ENCODE results near the gene P2RX3.

The P2RX3 gene

DNA sequence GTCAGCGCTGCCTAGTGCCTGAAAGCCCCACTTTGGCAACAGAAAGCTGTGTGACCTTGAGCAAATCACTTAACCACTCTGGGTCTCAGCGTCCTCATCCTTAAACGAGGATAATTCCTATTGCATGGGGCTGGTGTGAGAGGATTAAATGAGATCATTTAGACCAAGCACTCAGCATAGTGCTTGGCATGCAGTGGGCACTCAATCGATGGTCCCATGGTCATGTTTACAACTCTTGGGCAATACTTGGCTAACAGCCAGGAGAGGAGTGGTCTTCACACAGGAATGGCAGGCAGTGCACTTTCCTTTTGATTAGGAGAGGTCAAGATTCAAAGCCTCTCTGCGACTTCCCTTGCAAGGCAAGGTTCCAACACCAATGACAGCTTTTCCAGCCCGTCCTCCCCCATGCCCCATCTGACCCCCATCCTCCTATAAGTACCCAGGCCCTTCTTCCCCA is 27.5 kb upstream of the P2RX3 start:
- DNase-seq: peak; percentile 37

DNA sequence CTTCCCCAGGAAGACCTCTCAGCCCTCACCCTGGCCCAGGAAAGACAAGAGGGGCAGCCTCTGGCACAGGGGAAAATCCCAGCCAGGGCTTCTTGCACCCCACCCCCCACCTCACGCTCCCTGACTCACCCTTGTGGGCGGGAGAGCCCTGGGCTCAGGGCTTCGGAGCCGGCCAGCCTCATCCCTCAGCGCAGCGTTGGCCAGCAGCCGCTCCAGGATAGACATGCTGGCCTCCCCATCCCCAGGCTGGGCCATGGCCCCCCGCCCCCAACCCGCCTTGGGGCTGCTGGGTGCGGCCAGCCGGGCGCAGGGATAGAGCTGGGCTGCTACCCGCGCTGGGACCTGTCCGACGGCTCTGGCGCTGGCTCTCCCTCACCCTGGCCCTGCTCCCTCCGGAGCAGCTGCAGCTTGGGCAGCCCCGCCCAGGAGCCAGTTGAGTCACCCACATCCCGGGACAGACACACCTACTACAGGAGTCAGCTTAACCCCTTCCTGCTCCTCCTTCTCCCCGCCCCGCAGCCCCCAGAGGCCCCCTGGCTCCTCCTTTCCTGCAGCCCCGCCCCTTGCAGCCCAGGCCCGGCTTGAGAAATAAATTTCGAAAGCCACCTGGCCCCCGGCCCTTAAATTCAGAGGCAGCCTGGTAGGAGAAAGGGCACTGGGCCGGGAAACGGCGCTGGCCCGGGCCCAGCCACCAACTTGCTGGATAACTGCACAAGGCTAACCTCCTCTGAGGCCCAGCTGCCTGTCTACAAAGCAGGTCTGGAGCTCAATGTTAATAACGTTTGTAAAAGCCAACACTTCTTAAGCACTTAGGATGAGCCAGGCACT is 26.8 kb upstream of the P2RX3 start:
- DNase-seq: peak; percentile 50

DNA sequence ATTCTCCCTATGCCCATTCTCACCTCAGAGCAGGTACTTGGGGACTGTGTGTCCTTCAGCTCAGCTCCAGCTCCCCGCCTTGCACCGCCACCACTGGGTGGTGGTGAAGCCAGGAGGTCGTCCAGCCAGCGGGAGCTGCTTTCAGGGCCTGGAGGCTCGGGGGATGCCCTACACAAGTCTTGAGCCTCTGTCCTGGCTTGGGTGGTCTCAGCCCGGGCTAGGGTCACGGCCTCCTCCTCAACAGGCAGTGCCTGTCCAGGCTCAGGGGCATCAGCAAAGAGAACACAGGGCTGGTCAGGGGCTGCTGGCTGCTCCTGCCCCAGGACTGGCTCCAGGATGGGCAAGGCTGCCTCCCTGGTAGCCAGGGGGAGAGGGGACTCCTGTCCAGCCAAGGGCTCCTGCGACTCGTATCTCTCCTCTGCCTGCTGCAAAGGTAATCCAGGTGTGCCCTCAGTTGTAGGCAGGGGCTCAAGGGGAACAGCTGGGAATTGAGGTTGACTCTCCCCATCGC is 25.6 kb upstream of the P2RX3 start:
- no peak for DNase-seq

DNA sequence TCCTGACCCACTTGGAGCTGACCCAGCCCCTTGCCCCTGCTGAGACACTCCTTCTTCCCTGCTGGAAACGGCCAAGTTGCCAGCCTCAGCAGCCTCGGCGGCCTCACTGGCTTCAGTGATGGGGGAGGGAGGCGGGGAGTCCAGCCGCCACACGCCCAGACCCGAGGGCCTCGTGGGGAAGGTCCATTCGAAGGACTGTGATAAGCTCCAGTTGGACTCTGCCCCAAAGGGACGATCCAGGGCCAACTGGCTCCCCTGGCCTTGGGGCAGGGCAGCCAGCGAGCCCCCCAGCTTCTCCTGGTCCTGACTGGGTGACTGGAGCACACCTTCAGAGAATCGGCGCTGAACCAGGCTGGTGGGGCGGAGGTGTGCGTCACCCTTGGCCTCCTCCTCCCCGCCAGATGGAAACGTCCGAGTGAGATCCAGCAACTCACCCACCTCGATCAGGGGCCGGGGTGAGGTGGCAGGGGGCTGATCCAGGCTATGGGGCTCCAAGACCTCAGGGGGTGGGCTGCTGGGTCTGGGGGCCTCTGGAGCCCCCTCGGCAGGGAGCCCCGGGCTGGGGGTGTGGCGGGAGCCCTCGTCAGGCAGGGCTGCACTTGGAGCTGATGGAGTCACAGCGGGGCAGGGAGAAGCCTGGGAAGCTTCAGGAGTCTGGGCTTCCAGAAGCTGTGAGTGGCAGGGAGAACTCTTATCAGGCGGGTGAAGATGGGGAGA is 24.9 kb upstream of the P2RX3 start:
- no peak for DNase-seq

DNA sequence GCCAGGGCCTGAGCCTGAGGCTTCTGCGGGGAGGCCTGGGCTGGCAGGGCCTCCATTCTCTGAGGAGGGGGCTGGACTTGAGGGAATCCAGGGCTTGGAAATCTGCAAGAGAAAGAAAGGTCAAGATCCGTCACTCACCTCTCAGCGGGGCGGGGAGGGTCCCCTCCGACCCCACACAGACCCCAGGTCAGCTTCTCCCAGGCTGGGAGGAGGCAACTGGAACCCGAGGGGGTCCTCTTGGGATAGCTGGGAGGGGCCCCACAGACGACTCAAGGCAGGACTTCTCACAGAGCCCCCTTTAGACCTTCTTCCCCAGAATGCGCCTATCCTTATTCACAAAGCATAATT is 24.4 kb upstream of the P2RX3 start:
- no peak for DNase-seq

DNA sequence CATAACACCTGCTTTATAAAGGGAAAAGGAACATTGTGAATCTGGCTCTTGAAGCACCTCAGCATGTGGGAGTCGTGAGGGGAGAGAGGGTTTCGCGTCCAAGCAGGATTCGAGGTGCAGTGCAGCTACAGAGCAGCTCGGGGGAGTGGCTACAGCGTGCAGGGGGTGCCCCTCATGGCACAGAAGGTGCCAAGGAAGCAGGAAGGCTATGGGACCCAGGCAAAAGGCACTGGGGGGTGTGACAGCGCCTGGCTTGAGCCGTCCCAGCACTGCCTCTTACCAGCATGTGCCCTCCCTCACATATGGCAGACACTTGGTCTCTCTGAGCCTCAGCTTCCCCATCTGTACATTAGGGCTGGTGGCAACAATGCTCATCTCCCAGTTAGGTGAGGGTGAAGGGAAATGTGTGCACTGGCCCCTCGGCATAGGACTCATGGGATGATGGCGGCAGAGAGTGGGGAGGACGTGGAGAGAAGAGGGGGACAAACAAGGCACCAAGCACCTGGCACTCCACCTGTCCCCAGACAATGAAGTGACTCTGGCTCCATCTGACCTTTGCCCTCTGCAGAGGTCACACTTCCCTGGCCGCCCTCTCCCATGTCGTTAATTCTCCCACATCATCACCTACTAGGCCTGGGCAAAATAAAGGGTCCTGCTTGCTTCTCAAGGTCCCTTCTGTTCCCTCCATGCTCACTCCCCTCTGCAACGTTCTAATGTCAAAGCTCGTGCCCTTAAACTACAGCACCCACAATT is 23.8 kb upstream of the P2RX3 start:
- DNase-seq: no peak

DNA sequence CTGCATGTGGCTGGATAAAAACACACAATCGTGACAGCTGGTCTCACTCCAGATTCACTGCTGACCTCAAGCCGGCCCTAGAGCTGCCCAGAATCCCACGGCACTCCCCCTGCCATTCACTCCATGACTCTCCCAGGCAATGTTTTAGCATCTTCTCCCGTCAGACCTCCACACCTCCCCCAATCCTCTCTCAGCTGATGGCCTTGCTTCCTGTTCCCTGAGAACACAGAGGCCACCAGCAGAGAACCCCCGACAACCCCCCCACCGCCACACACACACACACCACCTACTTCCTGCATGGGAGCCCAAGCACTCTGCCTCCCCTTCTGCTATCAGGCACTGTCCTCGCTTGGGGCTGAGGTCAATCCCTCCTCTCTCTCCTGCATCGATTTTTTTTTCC is 22.7 kb upstream of the P2RX3 start:
- peak; percentile 51 for DNase-seq

DNA sequence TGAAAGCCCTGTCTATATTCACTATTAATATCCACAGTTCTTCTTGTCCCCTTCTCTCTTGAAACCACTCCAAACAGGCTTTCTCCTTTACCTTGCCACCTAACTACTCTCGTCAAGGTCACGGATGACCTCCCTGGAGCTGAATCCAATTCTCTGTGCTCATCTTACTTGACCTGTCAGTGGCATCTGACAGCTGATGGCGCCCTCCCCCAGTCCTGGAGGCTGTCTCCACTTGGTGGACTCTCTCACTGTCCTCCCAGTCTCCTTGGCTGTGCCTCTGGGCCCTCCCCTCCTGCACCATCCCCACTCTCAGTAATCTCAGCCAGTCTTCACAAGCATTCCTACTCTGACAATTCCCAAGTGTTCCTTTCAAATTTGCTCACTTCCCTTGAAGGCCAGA is 22.1 kb upstream of the P2RX3 start:
- peak; percentile 58 for DNase-seq

DNA sequence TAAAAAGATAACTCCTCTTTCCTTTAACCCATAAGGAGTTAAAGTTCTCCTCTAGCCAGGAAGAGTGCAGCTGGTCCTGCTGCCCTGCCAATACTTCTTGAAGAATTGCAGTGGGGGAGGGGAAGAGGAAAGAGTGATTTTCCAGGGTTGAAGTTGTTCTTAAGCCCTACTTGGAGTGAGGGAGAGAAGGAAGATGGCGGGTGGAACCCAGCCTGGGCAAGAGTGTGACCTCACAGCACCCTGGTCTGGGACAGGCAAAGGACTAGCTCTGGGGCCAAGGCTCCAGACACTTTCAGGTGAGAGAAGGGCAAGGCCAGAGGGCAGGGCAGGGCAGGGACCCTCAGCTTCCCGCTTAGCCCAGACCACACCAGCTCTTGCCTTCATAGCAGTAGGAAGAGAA is 20.0 kb upstream of the P2RX3 start:
- no peak for DNase-seq

DNA sequence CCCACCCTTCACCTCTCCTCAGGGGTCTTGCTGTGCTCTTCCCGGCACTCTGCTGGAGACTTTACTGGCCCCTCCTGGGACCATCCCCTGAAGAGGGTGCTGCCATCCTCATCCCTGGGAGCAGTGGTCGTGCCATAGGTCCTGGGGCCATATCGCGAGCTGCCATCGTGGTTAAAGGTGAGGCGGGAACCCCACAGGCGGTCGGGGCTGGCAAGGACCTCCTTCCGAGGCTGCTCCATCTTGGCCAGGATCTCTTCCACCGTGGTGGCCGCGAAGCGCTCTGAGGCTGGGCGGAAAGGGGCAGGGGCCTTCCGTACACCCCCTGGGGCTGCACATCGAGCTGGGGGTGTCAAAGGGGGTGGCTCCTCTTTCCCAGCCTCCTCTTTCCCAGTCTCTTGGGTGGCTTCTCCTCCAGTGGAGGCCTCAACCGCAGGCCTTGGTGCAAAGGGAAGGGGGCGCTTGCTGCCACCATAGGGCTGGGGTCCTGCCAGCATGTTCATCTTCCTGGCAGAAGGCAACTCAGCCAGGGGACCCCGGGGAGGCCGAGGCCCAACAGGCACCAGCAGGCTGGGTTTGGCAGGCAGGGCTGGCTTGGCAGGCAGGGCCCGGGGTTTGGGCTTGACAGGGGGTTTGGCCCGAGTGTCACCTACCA is 18.0 kb upstream of the P2RX3 start:
- DNase-seq: no peak

DNA sequence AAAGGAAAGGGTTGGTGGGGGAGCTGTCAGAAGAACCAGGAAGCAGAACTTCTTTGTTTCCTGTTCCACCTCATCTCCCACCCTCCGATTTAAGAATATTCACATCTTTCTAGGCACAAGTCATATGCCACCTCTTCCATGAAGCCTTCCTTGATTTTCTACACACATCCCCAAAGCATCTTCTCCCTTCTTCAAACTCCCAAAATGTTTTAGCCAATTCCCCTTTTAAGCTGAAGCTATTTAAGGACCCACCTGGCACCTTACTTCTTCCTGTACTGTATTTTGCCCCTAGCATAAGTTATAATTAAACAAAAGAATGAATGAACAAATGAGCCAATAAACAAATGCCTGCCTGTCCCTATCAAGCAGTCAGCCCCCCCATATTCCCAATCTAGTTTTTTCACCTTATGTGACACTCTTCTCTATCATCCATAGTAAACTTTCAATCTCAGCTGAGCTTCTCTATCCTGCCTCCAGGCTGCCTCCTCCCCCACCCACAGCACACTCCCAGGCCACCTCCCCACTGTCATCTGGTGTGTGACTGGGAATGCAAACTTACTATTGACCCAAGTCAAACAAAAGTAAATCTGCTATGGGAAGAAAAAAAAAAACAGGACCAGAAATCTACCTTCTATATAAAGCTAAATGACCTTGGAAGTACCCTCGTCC is 17.3 kb upstream of the P2RX3 start:
- no peak for DNase-seq

DNA sequence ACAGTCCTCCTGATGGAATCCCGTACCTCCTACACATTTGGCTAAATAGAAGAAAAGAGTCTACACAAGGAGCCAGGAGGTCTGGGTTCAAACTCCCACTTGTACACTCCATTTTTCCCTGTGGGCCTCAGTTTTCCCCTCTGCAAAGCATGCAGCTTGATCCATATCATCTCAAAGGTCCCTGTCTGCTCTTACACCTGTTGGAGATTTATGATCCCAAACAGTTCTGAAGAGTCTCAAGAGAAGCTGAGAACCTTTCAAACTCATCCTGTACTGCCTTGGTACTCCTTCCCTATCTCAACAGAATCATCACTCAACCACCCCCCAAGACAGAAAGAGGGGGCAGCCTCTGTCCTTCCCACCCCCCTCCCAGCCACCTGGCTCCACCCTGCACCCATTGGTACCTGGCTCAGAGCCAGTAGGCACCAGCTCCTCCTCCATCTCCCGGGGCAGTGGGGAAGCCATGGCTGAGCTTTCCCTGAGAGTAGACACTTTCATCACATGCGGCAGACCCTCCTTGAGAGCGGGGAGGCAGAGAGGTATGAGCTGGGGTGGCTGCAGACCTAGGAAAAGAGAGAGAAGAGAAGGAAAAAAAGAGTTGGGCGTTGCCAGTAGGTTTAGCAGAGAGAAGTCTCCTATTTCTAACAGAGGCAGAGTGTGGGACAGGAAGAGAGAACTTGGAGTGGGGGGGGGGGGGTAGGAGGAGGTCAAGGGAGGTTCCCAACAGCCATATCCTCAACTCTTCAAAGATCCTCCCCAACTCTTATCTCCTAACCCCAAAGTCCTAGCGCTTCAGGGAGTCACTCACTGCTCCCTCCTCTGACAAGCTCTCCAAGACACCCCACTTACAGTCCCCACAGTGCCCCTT is 16.5 kb upstream of the P2RX3 start:
- peak; percentile 43 for DNase-seq

DNA sequence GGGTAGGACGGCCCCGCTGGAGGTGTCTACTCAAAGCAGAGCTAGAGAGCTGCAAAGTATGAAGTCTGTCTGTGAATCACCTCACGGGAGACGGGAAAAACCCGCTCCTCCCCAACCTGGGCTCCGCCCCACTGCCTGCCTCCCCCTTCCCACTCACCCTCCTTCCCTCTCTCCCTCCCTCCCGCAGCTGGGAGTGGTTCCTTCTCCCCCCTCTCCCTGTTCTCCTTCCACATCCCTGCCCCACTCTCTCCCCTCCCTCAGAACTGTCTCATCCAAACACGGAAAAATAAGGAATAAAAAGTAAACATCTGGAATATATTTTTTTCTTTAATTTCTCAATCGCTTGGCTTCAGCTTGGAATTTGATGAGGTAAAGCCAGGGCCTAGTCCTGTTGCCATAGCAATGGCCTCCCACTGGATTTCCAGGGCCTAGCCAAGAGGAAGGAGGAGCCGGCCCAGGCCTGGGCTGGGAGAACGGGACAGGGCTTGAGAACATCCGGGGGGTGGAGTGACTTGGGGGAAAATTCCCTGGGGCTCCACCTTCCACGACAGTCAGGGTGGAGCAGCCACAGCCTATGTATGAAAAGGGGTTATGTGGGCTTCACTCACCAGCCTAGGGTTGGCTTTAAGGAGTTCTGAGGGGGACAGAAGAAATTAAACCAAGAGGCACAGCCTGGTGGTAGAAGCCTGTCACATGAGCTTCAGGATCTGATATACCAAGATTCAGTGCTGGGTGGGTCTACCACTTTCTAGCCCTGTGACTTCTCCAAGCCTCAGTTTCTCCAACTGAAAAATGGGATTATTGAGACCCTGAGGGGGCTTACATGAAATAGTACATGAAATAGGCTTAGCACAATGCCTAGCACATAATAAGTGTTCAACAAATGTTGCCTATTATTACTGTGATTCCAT is 15.6 kb upstream of the P2RX3 start:
- DNase-seq: peak; percentile 83

DNA sequence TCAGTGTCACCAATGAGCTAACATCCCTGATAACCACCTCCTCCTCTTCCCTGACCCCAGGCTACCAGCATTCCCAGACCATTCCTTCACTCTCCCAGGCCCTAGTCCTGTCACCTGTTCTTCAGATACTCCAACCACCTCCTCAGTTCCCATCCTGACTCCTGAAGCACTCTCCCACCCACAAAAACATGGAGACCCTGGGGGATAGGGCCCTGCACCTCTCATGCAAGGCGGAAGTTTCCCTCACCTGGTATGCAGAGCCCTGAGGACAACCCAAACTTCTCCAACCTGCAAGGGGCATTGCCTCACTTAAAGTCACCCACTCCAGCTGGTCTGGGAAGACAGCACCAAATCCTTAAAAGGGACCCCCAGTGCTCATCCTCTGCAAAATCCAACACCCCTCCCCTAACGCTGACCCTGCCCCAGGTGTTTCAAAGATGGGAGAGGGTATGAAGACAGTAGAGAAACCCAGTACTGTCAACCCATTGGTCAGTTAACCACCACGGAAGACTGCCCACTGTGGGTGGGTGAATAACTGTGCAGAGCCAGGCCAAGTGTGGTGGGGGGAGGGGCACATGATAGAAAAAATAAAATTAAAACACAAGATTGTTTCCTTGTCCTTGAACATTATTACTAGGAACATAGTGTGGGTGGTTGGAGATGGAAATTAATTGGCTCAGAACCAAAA is 14.8 kb upstream of the P2RX3 start:
- DNase-seq: no peak

DNA sequence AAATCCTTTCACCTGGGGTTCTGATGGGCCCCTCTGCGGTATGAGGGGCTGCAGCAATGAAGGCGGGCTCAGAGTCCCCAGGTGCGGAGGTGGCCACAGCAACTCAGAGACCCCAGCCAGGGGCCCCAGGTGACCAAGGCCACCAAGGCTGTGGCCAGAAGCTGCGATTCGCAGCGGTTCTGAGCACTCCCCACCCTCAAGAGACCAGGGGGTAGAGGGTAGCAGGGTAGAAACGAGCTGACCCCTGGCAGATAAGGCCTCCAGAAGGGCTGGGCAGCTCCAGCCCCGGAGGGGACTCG is 14.3 kb upstream of the P2RX3 start:
- no peak for DNase-seq

DNA sequence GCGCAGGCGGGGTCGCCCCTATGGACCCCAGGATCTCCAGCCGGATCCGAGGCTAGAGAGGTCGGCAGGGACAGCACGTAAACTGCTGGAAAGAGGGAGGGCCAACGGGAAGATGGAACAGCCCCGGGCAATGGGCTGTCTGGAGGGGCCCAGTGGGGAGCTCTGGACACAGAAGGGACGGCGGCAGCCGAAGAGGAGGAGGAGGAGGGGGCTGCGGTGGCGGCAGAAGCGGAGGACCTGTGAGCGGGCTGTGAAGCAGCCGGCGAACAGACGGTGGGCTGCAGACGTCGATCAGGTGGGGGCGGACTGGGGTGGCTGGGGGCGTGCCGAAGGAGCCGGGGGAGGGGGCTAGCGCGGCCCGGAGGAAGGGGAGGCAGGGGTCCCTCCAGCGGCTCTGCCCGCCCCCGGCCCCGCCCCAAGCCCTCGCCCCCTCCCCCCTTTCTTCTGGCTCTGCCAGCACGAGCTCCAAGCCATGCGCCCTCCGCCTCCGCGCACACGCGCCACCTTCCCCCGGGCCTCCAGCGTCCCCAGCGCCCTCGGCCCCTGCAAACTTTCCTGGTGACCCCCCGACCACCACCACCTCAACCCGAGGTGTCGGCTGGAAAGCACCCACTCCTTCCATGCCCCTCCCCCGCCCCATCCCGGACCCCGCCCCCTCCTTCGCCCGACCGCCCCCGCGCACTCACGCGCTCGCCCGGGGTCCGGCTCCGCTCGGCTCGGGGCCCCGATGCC is 13.8 kb upstream of the P2RX3 start:
- DNase-seq: peak; percentile 67

DNA sequence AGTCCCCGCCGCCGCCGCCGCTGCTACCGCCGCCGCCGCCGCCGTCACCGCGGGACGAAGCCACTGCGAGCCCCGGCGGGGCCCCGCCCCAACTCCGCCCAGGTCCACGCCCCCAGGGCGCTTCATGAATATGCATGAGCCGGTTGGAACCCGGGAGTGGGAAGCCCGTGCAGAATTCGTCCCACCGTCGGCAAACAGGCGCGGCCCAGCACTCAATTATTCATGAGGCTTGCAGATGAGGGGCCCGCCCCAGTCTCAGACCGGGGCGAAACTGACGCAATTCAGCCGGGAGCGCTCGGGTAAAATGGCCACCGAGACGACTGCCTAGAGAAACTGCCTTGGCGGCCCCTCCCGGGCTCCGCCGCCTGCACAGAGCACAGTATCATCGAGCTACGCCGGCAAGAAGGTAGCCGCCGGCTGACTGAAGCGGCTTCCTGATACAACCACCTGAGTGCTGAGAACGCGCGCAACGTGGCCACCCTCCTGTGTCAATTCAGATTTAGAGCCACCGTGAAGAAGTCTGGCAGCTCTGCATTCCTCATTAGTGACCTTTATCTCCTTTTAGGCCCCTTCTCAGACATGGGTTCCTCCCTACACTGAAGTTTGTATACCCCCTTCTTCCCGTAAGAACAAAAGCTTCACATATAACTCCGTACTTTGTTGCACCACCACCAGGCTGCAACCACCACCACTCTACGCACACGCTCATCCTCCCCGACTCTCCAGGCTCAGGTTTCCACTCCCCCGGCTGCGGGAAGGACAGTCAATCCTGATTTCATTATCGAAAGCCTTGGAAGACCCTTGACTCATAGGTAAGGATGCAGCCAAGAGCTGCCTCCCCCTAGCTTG is 13.0 kb upstream of the P2RX3 start, which contains the start of gene TNKS1BP1:
Gene TNKS1BP1 (minus strand): TSS at position 67 of the 849 bp plus-strand sequence. CDS start 3,067 bp downstream, outside the sequence.
- peak; percentile 97 for DNase-seq

DNA sequence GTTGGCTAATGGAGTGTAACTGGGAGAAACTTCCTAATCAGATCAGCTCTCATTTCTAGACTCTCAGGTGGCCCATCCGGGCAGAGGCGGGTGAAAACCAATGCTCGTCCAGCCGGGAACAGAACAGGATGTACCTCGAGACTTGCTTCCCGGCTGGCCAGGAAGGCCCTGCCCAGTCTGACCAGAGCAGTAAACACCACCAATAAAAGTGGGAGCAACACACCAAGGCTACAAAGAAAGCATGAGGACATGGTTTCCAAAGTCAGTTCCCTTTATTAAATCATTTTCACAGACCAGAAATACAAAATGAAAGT is 12.5 kb upstream of the P2RX3 start:
- no peak for DNase-seq

All from NCI-H2227 treated with DMSO at 0.1 percent for 48 hours (cell line).